ENCODE data around the gene TPT1. TPM values are rescaled to one million over a fixed set of nuclear protein-coding genes. Genes with fewer than 3 reads are reported as not detected.
A peak's percentile ranks its signal among the peaks of the same experiment; 100 is the strongest.

TPT1 gene
- total and polyA plus RNA-seq, 9 of the 15 experiments (the other 6 are each of a cell fraction or from before 2014, with no cell fraction given) = 602 to 2,508 (median 1,784) TPM

GRCh38 chr13:45367358-45367757, 26.4 kb upstream of the TPT1 start (continued):
- TF ChIP-seq ZFP91 (CRISPR knock-in tag; IDR thresholded peaks at IDR 0.05) (no peak), ARID1B (IDR thresholded peaks at IDR 0.05) (peak; percentile 70), SMAD3 (CRISPR knock-in tag; conservative IDR thresholded peaks at IDR 0.05) (no peak), SETDB1 (IDR thresholded peaks at IDR 0.05; ENCODE audit: low read length) (no peak), BCOR (IDR thresholded peaks at IDR 0.05) (no peak), NKRF (IDR thresholded peaks at IDR 0.05; ENCODE audit: borderline replicate concordance) (no peak), TBP (optimal IDR thresholded peaks at IDR 0.05; ENCODE audit: low read depth, low read length) (no peak), ARID3A (IDR thresholded peaks at IDR 0.05; ENCODE audit: borderline replicate concordance, low read depth, low read length) (peak; percentile 74; the same call in 1 of the 2 replicates), BRD9 (IDR thresholded peaks at IDR 0.05; ENCODE audit: low read depth, partially characterized antibody) (no peak), ZNF76 (CRISPR knock-in tag; IDR thresholded peaks at IDR 0.05; ENCODE audit: borderline replicate concordance) (no peak), AFF1 (IDR thresholded peaks at IDR 0.05; ENCODE audit: low read depth in 1 of 2, partially characterized antibody in 2 of 2) (peak in 1 of 2 experiments; percentile 17), KDM1A (IDR thresholded peaks at IDR 0.05) (peak; percentile 16 to 37; a peak in 1 of 4 replicates), IRF9 (tag; IDR thresholded peaks at IDR 0.05) (no peak), SMARCE1 (IDR thresholded peaks at IDR 0.05) (peak; percentile 78), HCFC1 (IDR thresholded peaks at IDR 0.05; ENCODE audit: low read depth, low read length) (no peak), ETS2 (tag; IDR thresholded peaks at IDR 0.05; ENCODE audit: borderline replicate concordance, poor library complexity, severe bottlenecking) (no peak), SMARCC2 (IDR thresholded peaks at IDR 0.05; ENCODE audit: low read depth) (no peak), MAFK (IDR thresholded peaks at IDR 0.05; ENCODE audit: low read length) (no peak), ZNF830 (CRISPR knock-in tag; IDR thresholded peaks at IDR 0.05) (no peak), FOSL1 (tag; conservative IDR thresholded peaks at IDR 0.05) (peak; percentile 79)
